NCI-H2171 treated with DMSO at 0.1 percent for 48 hours (cell line): ENCODE measurements around the gene PLS1.
"Not testable (repeated sequence)": the region's sequence is repeated elsewhere in the genome, so short reads cannot be mapped to it uniquely, and the experiment has no call there.

Experiments
- DNase-seq: peaks from one replicate; lab custom pipeline; 2025; lab: John Stamatoyannopoulos, UW

The PLS1 gene

GRCh38 chr3:142595951-142596725 is at the start of gene PLS1:
Gene PLS1 (plus strand): TSS chr3:142596393. CDS start chr3:142664238, 67,845 bp downstream.
- DNase-seq: peak; percentile 92

- no peak for DNase-seq
These were observed 46.2 kb upstream of the PLS1 start for GRCh38 chr3:142549986-142550385.

GRCh38 chr3:142552579-142552978 is 43.6 kb upstream of the PLS1 start:
- not testable (repeated sequence) for DNase-seq

- DNase-seq: no peak
These were observed 42.5 kb upstream of the PLS1 start for GRCh38 chr3:142553741-142554140.

- DNase-seq: no peak
These were observed 36.1 kb upstream of the PLS1 start for GRCh38 chr3:142560118-142560517.

GRCh38 chr3:142563496-142563997 is 32.6 kb upstream of the PLS1 start:
- no peak for DNase-seq

- peak; percentile 82 for DNase-seq
These were observed 30.1 kb upstream of the PLS1 start for GRCh38 chr3:142566096-142566495.

- DNase-seq: no peak
These were observed 27.7 kb upstream of the PLS1 start for GRCh38 chr3:142568393-142569017.

- not testable (repeated sequence) for DNase-seq
These were observed 26.8 kb upstream of the PLS1 start for GRCh38 chr3:142569422-142569821.

GRCh38 chr3:142574223-142574622 is 22.0 kb upstream of the PLS1 start:
- not testable (repeated sequence) for DNase-seq

- DNase-seq: no peak
These were observed 21.5 kb upstream of the PLS1 start for GRCh38 chr3:142574665-142575064.

GRCh38 chr3:142576792-142577191 is 19.4 kb upstream of the PLS1 start:
- DNase-seq: no peak

- peak; percentile 62 for DNase-seq
These were observed 18.4 kb upstream of the PLS1 start for GRCh38 chr3:142577696-142578328.

- DNase-seq: peak; percentile 95
These were observed 17.6 kb upstream of the PLS1 start, which contains the start of gene ATR for GRCh38 chr3:142578329-142579223. Gene ATR (minus strand): TSS chr3:142578733. CDS start chr3:142578704, 29 bp downstream.

- DNase-seq: no peak
These were observed 16.2 kb upstream of the PLS1 start for GRCh38 chr3:142580061-142580423.

GRCh38 chr3:142581070-142581469 is 15.1 kb upstream of the PLS1 start:
- not testable (repeated sequence) for DNase-seq

GRCh38 chr3:142586803-142587406 is 9.3 kb upstream of the PLS1 start:
- DNase-seq: peak; percentile 73

- DNase-seq: no peak
These were observed 7.5 kb upstream of the PLS1 start for GRCh38 chr3:142588703-142589102.

GRCh38 chr3:142592268-142592667 is 3.9 kb upstream of the PLS1 start:
- not testable (repeated sequence) for DNase-seq

GRCh38 chr3:142595141-142595540 is 1.1 kb upstream of the PLS1 start:
- DNase-seq: peak; percentile 13

- DNase-seq: no peak
These were observed 627 bp upstream of the PLS1 start for GRCh38 chr3:142595581-142595950.
